ENCODE data around the gene OR9I1. TPM values are rescaled to one million over a fixed set of nuclear protein-coding genes. Genes with fewer than 3 reads are reported as not detected.

OR9I1 gene, protein sequence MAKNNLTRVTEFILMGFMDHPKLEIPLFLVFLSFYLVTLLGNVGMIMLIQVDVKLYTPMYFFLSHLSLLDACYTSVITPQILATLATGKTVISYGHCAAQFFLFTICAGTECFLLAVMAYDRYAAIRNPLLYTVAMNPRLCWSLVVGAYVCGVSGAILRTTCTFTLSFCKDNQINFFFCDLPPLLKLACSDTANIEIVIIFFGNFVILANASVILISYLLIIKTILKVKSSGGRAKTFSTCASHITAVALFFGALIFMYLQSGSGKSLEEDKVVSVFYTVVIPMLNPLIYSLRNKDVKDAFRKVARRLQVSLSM
- not detected in 5 replicates for total RNA-seq (2022; extraction: Qiagen RNA extraction)

GRCh38 chr11:58125469-58125868 is at the start of gene OR9I1:
Gene OR9I1, minus strand, starts transcription at chr11:58125530. Its CDS starts 6,086 bp downstream, at chr11:58119444.

Other genes starting within 250 kb of the OR9I1 start
- not detected in 5 replicates for gene OR9Q1, start 101.6 kb downstream of the OR9I1 start, total RNA-seq (2022; extraction: Qiagen RNA extraction)
- not detected in 5 replicates for gene OR6Q1, start 94.6 kb downstream of the OR9I1 start, total RNA-seq (2022; extraction: Qiagen RNA extraction)
- gene OR9Q2, start 63.5 kb upstream of the OR9I1 start, total RNA-seq (2022; extraction: Qiagen RNA extraction), result not detected in 5 replicates
- gene OR1S2, start 78.6 kb upstream of the OR9I1 start, total RNA-seq (2022; extraction: Qiagen RNA extraction), result not detected in 5 replicates
- gene OR1S1, start 87.2 kb upstream of the OR9I1 start, total RNA-seq (2022; extraction: Qiagen RNA extraction), result not detected in 5 replicates
- gene OR10Q1, start 103.4 kb upstream of the OR9I1 start, total RNA-seq (2022; extraction: Qiagen RNA extraction), result not detected in 5 replicates
- not detected in 5 replicates for gene OR10W1, start 142.7 kb upstream of the OR9I1 start, total RNA-seq (2022; extraction: Qiagen RNA extraction)
- gene OR5B17, start 233.5 kb upstream of the OR9I1 start, total RNA-seq (2022; extraction: Qiagen RNA extraction), result not detected in 5 replicates

Data from A549 treated with Mapracorat at 1 μM for 4 hours (cell line).